Tibial nerve (tissue), 4 donors: ENCODE results near the gene CPEB3. TPM values are rescaled to one million over a fixed set of nuclear protein-coding genes. Genes with fewer than 3 reads are reported as not detected.

Source experiments
- DNase-seq, 2 donors: peaks; one replicate each; pipeline ENCODE4 v3.0.0-alpha.2; 2019; ENCODE audit warnings: low spot score in 2 of 2
- H3K27ac ChIP-seq, 4 donors: fragments of 200-600 bp; sonication (generic) in 3 of 4; one replicate each; pipeline ENCODE4 v1.5.1; 2017 to 2019; ENCODE audit warnings: mild to moderate bottlenecking in 1 of 4
- H3K27me3 ChIP-seq, 2 donors: fragments of 200-600 bp; sonication (generic) in 1 of 2; one replicate each; pipeline versions ENCODE4 v1.5.1 to v1.6.0; 2017 to 2019
- H3K36me3 ChIP-seq, 3 donors: fragments of 200-600 bp; sonication (generic); one replicate each; pipeline ENCODE4 v1.5.1; 2018 to 2019
- H3K4me1 ChIP-seq, 4 donors: fragments of 200-600 bp; sonication (generic) in 3 of 4; one replicate each; pipeline ENCODE4 v1.5.1; 2017 to 2019
- H3K4me3 ChIP-seq, 4 donors: fragments of 200-600 bp; sonication (generic) in 3 of 4; one replicate each; pipeline ENCODE4 v1.5.1; 2017 to 2019; ENCODE audit warnings: mild to moderate bottlenecking in 1 of 4, moderate library complexity in 1 of 4
- H3K9me3 ChIP-seq, 4 donors: fragments of 200-600 bp; sonication (generic) in 3 of 4; one replicate each; pipeline ENCODE4 v1.5.1; 2017 to 2019
- CTCF ChIP-seq, 5 experiments: fragments of 200-600 bp in 3 of 5; fragments of 450-650 bp in 2 of 5; sonication (generic) in 3 of 5; IDR thresholded peaks; one replicate each; pipeline ENCODE4 v1.5.1; 2016 to 2019; ENCODE audit warnings: antibody characterized with exemption in 5 of 5, mild to moderate bottlenecking in 3 of 5, moderate library complexity in 2 of 5
- EP300 ChIP-seq, 2 donors: sonication (generic); formaldehyde crosslinking; IDR thresholded peaks; one replicate each; pipeline ENCODE4 v1.6.1; 2017; ENCODE audit warnings: antibody characterized with exemption in 2 of 2, mild to moderate bottlenecking in 1 of 2
- POLR2A ChIP-seq, 2 donors: fragments of 450-650 bp; IDR thresholded peaks; one replicate each; pipeline ENCODE4 v1.6.1; 2017; ENCODE audit warnings: antibody characterized with exemption in 2 of 2, mild to moderate bottlenecking in 2 of 2, moderate library complexity in 2 of 2
- WGBS, 2 donors: methylation state at CpG; one replicate each; pipeline ENCODE4 v1.1.5; 2018; 5-methylcytosine and 5-hydroxymethylcytosine counted together
- total RNA-seq, 4 donors: library from RNA; depleted of rRNA; stranded (reverse); fragments of >200 nt; gene quantifications; one replicate each; pipeline ENCODE4 v1.1.0, GENCODE V29; 2016

CPEB3 gene
- total RNA-seq, 4 donors from 2014 or later: 6.7 to 11.4 (median 8.8) TPM

DNA sequence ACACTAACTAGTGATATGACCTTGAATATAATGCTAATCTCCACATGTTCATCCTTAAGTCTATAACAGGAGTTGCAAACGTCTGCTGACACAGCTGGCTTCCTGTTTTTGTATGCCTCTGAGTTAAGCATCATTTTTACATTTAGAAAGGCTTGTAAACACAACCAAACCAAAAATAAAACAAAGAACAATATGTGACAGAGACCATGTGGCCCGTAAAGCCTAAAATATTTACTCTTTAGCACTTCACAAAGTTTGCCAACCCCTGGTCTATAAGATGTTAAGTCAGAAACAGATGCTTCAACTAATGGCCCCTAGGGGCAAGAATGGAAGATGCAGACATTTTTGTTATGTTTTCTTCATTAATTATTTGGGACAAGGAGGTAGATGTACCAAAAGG lies 109.3 kb downstream of the CPEB3 start:
- peaks cover 0 to 8% (median 0%) of the 10 kb centered on the region in 4 donors for H3K4me1 ChIP-seq
- no peaks in the 10 kb centered on the region for H3K9me3 ChIP-seq
- H3K4me3 ChIP-seq: no peak overlapping the region
- no peak for TF ChIP-seq CTCF (IDR thresholded peaks at IDR 0.05)
- TF ChIP-seq POLR2A (IDR thresholded peaks at IDR 0.05): no peak
- TF ChIP-seq EP300 (IDR thresholded peaks at IDR 0.05): no peak
- H3K27me3 ChIP-seq: no peaks in the 10 kb centered on the region
- 23 to 24% methylated on average over 2 of the region's 2 CpGs for WGBS, 2 donors
- H3K27ac ChIP-seq: no peak overlapping the region
- no peak for DNase-seq
- peaks cover 0 to 1% (median 0%) of the 10 kb centered on the region in 3 donors for H3K36me3 ChIP-seq

DNA sequence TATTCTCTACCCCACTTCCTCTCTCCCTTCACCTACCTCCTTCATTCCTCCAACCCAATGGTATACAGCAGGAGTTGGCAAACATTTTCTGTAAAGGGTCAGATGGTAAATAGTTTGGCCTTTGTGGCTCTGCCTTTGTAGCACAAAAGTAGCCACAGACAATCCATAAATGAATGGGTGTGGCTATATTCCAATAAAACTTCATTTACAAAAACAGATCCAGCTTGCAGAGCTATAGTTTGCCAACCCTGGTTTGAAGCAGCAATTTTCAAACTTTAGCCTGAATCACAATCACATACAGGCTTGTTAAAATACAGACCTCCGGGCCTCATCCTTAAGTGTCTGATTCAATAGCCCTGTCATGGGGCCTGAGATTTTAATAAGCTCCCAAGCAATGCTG lies 110.5 kb downstream of the CPEB3 start:
- TF ChIP-seq POLR2A (IDR thresholded peaks at IDR 0.05) (no peak), EP300 (IDR thresholded peaks at IDR 0.05) (no peak), CTCF (IDR thresholded peaks at IDR 0.05) (no peak)

GRCh38 chr10:92177546-92177945 lies 113.3 kb downstream of the CPEB3 start:
- H3K36me3 ChIP-seq: peaks cover 0 to 11% (median 0%) of the 10 kb centered on the region in 3 donors
- DNase-seq: no peak
- H3K27me3 ChIP-seq: no peaks in the 10 kb centered on the region
- no peaks in the 10 kb centered on the region for H3K9me3 ChIP-seq
- H3K4me3 ChIP-seq: no peak overlapping the region
- H3K4me1 ChIP-seq: peaks cover 0 to 8% (median 0%) of the 10 kb centered on the region in 4 donors
- WGBS, 2 donors: 89 to 96% methylated on average over 1 of the region's 1 CpG
- no peak for TF ChIP-seq CTCF (IDR thresholded peaks at IDR 0.05)
- TF ChIP-seq POLR2A (IDR thresholded peaks at IDR 0.05): no peak
- TF ChIP-seq EP300 (IDR thresholded peaks at IDR 0.05): no peak
- H3K27ac ChIP-seq: no peak overlapping the region

More for the DNA sequence above, 110.5 kb downstream of the CPEB3 start:
- Histone ChIP-seq H3K9me3 (no peaks in the 10 kb centered on the region), H3K4me3 (no peak overlapping the region), H3K36me3 (peaks cover 0 to 11% (median 0%) of the 10 kb centered on the region in 3 donors), H3K27me3 (no peaks in the 10 kb centered on the region), H3K4me1 (peaks cover 0 to 8% (median 0%) of the 10 kb centered on the region in 4 donors), H3K27ac (no peak overlapping the region)
- WGBS, 2 donors: 63 to 71% methylated on average over 1 of the region's 1 CpG
- DNase-seq: no peak

DNA sequence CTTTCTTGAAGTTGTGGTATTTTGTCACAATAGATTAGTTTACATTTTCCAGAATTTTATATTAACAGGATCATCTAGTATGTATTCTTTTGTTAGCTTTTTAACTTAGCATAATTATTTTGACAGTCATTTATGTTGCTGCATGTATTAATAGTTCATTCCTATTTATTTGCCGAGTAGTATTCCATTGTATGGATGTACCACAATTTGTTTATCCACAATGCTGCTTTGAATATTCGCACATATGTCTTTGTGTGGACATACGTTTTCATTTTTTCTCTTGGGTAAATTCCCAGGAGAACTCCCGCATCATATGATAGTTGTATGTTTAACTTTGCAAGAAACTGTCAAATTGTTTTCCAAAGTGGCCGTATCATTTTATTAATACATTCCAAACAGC lies 115.7 kb downstream of the CPEB3 start:
- Histone ChIP-seq H3K36me3 (peaks cover 0 to 11% (median 0%) of the 10 kb centered on the region in 3 donors), H3K4me3 (no peak overlapping the region), H3K9me3 (no peaks in the 10 kb centered on the region), H3K4me1 (no peaks in the 10 kb centered on the region), H3K27me3 (no peaks in the 10 kb centered on the region), H3K27ac (no peak overlapping the region)
- WGBS, 2 donors: 85 to 93% methylated on average over 5 of the region's 5 CpGs
- TF ChIP-seq CTCF (IDR thresholded peaks at IDR 0.05) (no peak), POLR2A (IDR thresholded peaks at IDR 0.05) (no peak), EP300 (IDR thresholded peaks at IDR 0.05) (no peak)
- DNase-seq: no peak

- Histone ChIP-seq H3K4me1 (no peaks in the 10 kb centered on the region), H3K4me3 (no peak overlapping the region), H3K36me3 (peaks cover 0 to 11% (median 0%) of the 10 kb centered on the region in 3 donors), H3K27me3 (no peaks in the 10 kb centered on the region), H3K9me3 (no peaks in the 10 kb centered on the region), H3K27ac (no peak overlapping the region)
- no peak for DNase-seq
- no peak for TF ChIP-seq CTCF (IDR thresholded peaks at IDR 0.05)
- no peak for TF ChIP-seq POLR2A (IDR thresholded peaks at IDR 0.05)
- no peak for TF ChIP-seq EP300 (IDR thresholded peaks at IDR 0.05)
Measured at GRCh38 chr10:92173996-92174395, 116.9 kb downstream of the CPEB3 start.
